GM18499 (cell line): ENCODE results near the gene MT4.
"Not testable (repeated sequence)": the region's sequence is repeated elsewhere in the genome, so short reads cannot be mapped to it uniquely, and the experiment has no call there.

Experiments
- ATAC-seq: cut with Tn5 transposase; IDR thresholded peaks from one replicate; pipeline ENCODE4 v1.9.1; 2021; ENCODE audit warnings: moderate number of reproducible peaks; ENCODE audit not compliant: insufficient read depth, unreplicated experiment

The MT4 gene

DNA sequence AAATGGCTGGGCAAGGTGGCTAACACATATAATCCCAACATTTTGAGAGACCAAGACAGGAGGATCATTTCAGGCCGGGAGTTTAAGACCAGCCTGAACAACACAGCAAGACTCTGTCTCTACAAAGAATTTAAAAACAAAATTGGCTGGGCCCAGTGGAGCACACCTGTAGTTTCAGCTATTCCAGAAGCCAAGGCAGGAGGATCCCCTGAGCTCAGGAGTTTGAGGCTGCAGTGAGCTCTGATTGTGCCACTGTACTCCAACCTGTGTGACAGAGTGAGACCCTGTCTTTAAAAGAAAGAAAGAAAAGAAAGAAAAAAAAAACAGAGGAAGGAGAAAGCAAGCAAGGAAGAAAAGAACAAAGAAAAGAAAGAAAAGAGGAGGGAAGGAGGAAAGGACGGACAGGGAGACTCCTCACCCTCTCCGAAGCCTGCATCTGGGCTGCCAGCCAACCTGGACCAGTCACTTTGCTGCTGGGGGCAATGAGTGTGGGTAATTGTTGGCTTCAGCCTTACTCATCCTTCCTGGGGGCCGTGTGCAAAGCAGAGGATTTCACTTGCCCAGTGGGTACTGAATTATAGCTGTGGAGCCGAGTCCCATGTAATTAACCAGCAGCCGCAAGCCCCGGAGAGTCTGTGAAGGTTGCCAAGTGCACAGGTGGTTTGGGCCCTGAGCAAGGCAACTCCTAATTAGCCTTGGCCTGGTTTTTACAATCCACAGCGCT is 6.7 kb upstream of the MT4 start:
- ATAC-seq, result no peak

DNA sequence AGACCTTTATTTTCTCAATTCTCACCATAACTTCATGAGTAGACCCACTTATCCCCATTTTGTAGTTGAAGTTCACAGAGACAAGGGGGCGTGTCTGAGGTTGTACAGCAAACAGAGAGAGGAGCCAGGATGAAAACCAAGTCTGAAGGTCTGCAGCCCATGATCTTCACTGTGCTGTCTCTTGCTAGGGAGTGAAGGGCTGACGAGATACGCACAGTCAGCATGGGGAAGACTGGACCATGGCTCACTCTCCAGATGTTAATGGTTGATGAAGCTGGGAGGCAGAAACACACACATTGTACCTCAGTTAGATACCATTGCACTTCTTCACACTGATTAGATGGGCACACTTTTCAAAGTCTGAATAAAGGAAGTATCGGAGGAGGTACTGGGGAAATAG is 5.8 kb upstream of the MT4 start:
- ATAC-seq, result no peak

DNA sequence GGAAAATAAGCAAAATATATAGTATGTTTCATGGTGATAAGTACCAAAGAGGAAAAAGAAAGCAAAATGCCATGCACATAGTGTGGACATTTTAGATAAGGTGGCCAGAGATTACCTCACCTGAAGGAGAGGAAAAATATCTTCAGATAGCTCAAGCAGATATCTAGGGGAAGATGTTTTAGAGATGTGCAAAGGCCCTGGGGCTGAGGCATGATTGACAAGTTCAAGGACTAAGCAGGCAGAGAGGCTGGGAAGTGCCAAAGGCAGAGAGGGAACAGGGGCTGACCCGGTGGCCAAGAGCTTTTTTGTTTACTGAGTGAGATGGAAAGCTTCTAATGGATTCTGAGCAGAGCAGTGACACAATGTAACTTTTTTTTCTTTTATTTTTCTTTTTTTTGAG is 4.4 kb upstream of the MT4 start:
- ATAC-seq, result no peak

DNA sequence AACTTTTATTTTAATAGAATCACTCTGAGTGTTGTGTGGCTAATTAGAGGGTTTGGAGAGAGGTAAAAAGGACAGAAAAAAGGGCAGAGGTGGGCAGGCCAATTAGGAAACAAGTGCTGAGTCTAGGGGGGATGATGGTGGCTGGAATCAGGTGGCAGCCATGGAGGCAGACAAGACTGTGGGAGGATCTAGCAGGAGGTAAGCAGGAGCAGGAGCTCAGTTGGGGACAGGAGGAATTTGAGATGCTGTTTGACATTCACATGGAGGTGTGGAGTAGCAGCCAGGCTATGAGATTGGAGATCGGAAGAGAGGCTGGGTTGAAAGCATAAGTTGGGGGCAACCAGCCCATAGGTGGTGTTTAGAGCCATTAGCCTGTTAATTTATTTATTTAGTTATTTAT is 3.7 kb upstream of the MT4 start:
- ATAC-seq, result no peak

DNA sequence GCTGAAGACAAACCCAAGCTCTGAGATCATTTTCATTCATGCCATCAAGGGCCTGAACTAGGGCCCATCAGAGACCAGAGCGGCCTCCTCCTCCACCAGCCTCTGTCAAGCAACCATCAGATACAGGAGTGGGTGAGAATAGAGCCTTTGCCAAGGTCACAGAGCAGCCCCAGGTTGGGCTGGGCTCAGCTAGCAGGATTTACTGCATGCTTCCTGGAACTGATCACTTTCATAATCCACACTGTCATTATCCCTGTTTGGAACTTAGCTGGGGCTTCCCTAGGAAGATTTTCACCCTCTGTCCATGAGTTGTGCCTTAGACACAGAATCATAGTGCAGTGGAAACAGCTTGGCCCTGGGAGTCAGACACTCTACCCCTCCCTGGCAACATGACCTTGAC is 5.1 kb downstream of the MT4 start:
- no peak for ATAC-seq

DNA sequence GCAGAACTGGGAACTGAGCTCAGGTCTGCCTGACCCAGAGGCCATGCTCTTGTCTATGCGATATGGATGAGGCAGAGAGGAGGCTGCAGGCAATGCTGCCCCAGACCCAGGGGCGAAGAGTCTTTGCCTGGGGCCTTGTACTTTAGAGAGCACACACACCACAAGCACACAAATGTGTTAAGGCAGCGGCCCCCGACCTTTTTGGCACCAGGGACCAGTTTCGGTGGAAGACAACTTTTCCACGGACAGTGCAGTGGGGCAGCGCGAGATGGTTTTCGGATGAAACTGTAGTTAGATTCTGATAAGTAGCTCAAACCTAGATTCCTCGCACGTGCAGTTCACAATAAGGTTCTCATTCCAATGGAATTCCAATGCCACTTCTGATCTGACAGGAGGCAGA is 6.7 kb downstream of the MT4 start:
- no peak for ATAC-seq

DNA sequence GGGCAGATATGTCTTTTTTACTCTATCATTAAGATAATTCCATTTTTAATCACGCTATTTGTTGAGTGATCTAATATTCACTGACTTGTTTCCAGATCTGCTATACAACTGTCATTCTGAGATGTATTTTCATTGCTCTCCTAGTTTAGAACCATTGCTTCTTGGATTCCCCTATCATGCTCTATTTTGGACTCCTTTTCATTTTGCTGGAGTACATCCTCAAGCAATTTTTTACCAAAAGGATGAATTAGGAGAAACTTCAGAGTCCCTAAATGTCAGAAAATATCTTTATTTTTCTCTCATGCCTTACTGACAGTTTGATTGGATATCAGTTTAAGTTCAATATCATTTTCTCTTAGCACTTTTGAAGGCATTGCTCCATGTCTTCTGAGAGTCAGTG is 9.8 kb downstream of the MT4 start:
- no peak for ATAC-seq

DNA sequence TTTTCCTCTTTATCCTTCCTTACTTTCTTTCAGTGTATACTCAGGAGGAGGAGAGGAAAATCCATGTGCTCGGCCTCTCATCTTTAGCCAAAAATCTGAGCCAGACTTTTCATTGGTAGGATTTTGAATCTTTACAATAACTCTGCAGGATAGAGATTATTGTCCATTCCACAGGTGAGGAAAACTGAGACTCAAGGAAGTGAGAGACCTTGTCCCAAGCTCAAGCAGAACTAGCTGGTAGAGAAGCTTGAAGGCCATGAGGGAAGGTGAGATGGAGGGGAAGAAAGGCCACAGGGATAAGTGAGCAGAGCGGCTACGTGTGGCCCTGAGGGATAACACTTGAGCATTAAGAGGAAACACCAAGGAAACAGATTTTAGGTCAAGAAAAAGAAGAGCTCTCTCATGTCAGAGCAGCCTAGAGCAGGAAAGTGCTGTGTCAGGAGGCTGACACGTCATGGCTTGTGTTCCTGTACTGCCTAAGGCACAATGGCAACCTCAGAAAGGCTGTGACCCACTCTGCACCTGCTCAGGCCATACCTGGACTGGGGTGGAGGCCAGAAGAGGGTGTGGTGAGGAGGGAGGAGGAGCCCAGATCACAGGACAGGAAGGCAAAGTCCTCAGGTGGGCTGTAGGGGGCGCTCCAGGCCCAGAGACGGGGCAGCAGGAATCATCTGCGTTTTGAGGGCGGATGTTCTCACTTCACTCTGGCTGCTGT is 11.9 kb downstream of the MT4 start:
- peak; percentile 89 for ATAC-seq

DNA sequence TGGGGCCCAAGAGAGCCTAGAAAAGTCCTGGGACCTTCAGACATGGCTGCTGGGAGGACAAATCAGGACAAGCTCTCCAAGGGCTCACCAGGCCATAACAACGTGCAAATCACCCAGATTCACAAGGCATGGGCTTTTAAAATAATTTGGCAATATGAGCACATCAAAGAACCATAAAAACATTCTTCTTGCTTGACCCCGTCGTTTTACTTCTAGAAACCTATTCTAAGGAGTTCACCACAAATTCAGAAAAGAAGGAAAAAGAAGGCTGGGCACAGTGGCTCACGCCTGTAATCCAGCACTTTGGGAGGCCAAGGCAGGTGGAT is 12.4 kb downstream of the MT4 start:
- no peak for ATAC-seq

DNA sequence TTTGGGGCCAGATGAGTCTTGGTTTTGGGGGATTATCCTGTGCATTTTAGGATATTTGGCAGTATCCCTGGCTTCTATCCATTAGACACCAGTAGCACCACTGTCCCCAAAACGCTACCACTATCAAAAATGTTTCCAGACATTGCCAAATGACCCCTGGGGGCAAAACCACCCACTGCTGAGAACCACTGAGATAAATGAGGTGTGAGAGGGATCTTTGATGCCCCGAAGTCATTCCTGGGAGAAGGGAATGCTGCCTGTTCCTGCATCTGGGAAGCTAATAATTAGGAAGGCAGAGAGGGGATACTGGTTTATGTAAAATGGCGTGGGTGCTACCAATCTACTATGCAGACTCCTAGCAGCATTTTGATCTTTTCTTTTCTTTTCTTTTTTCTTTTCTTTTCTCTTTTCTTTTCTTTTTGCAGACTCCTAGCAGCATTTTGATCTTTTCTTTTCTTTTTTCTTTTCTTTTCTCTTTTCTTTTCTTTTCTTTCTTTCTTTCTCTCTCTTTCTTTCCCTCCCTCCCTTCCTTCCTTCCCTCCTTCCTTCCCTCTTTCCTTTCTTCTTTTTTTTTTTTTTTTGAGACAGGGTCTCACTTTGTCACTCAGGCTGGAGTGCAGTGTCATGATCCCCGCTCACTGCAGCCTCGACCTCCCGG is 15.6 kb downstream of the MT4 start:
- no peak for ATAC-seq

DNA sequence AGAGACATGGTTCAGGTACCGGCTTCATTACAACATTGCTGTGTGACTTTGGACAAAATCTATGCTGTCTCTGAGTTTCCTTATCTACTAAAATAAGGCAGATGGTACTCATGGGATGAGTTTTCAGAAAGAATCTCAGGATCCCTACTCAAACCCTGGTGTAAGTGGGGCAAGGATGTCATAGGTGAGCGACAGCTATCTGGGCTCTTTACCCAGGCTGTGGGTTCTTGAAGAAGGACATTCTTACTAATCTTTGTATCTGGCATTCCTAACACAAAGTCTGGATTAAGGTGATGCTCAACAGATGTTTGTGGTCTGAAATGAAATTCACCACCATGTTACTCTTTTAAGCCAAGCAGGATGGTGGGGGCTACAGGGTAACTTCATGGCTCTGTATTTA is 18.0 kb downstream of the MT4 start:
- ATAC-seq, result not testable (repeated sequence)

DNA sequence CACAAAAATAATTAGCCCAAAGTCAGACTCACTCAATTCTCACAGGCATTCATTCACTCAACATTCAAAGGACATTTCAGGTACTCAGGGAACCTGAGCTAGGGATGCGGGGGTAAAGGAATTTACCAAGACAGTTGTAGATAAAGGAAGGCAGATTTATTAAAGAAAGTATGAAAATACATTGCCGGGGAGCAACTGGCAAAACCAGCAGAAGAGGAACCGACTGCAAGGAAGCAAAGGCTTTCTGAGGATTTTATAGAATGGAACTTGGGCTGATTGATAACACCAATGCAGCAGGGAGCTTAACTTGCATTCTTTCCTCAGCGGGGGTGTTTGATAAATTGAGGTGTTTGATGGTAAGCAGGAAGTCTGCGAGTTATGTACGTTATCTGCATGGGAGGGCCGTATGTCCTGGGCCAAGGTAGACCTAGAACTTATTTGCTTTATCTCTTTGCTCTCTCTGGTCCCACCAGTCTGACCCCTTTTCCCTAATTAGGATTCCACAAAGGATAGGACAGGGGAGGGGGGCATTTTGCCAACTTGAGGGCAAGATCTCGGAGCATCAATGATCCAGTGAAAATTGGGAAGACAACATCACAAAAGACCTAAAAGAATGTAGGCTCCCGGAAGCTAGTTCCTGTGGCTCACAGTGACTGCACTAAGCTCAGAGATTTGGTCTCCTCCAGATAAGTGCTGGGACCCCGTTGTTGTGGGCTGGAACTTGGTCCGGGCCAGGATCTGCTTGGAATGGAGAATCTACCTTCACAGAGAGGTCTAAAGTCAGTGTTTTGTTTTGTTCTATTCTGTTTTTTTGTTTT is 18.7 kb downstream of the MT4 start:
- ATAC-seq, result no peak

DNA sequence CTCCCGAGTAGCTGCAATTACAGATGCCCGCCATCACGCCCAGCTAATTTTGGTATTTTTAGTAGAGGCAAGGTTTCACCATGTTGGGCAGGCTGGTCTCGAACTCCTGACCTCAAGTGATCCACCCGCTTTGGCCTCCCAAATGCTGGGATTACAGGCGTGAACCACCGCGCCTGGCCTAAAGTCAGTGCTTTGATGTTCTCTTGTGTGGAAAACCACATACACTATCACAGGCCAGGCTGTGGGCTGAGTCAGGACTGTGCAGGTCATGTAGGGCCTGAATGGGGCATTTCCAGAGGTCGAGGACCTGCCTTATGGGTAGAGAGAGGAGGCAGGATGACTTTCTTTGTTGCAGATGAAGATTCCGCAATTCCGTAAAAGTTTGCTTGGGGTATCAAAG is 19.4 kb downstream of the MT4 start:
- ATAC-seq, result no peak

DNA sequence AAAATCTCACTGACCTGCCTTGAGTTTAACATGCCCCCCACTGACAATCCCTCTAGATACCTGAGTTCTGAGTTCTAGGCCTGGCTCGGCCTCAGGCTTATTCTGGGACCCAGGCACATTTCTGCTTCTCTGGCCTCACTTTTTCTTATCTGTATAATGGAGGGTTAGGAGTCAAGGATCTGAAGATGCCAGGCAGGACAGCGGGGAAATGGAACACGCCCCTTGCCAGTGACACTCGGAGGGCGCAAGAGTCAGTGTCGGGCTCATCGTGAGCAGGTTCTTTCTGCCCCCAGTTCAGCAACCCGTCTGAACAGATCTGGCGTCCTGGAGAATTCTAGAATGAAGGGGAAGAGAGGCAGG is 23.9 kb downstream of the MT4 start:
- ATAC-seq, result no peak

DNA sequence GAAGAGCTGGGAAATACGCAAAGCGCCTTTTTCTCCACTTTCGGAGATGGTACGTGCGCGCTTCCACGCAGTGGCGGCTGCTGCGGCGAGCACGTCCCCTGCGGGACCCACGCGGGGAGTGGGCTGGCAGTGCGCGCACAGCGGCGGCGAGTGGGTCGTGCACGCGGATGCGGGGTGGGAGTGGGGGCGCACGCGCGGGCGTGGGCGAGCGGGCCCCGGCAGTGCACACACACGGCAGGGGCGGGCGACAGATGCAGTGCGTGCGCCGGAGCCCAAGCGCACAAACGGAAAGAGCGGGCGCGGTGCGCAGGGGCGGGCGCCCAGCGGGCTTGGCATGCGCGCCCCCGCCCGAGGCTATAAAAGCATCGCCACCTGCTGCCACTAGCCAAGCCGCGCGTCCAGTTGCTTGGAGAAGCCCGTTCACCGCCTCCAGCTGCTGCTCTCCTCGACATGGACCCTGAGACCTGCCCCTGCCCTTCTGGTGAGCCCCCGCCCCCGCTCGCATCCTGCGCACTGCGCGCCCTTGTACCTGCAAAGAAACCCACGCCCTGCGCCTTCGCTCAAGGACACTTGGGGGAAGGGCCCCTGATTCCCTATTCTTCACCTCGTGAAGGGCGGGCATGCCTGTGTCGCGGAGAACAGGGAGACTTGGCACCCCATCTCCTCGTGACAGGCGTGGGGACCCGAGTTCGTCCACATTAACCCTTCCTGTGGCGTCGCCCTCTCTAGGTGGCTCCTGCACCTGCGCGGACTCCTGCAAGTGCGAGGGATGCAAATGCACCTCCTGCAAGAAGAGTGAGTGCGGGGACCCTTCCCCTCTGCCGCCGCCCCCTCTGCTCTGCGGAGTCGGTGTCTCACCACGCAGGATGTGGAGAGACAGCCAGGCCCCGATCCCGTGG is 24.5 kb downstream of the MT4 start, which contains the start of gene MT3:
Gene MT3 (plus strand): TSS at position 388 of the 899 bp plus-strand sequence. CDS start 63 bp downstream, at position 451.
- ATAC-seq, result no peak

DNA sequence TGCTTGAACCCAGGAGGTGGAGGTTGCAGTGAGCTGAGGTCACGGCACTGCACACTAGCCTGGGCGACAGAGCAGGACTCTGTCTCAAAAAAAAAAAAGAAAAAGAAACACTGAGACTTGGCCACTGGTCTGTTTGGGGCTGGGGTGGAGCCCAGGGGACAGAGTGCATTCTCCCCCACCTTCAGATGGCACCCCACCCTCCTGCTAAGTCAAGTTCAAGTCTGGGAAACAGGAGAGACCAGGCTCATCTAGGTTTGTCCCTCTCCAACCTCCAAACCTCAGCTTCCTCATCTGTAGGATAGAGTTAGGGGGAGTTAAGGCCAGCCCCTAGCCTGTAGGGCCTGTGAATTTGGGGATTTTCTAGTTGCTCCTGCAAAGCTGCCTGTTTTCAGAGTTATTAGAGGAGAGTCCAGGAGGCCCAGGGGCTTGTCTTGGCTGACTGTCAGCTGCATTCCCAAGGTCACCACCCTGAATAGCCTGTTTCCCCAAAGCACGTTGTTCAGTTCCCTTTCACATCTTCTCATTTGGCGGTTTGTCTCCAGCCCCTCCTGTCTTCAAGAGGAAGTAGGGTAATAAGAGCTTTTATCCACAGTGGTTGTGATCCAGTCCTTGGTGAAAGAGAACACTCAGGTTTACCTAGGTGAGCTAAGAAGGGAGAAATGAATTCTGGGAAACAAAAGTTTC is 26.6 kb downstream of the MT4 start:
- ATAC-seq, result no peak

DNA sequence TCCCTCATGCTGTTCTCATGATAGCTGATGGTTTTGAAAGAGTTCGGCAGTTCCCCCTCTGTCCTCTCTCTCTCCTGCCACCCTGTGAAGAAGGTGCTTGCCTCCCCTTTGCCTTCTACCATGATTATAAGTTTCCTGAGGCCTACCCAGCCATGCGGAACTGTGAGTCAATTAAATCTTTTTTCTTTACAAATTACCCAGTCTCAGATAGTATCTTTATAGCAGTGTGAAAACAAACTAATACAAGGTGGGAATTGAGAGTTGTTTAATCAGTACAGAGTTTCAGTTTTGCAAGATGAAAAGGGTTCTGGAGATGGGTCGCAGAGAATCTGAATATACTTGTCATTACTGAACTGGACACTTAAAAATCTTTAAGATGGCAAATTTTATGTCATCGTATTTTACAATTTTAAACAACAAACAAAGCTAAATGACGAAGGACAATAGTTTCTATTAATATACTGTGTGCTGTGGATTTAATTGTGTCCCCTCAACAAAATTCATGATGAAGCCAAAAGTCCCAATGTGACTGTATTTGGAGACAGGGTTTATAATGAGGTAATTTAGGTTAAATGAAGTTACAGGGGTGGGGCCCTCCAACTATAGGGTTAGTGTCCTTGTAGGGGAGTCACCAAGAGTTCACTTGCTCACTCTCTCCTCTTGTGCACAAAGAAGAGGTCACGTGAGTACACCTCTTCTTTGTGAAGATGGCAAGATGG is 28.9 kb downstream of the MT4 start:
- no peak for ATAC-seq

DNA sequence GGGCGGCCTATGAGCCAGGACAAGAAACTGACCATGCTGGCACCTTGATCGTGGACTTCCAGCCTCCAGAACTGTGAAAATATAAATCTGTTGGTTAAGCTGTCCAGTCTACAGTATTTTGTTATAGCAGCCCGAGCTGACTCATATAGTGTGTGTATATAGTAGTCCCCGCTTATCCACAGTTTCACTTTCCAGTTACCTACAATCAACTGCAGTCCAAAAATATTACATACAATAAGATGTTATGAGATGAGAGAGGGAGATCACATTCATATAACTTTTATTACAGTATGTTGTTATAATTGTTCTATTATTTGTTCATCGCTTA is 29.4 kb downstream of the MT4 start:
- no peak for ATAC-seq
